Activated T-helper 1 cell treated with Interleukin-2 at 50 U/mL for 16 hours (primary cell): ENCODE measurements around the gene PRKCB.
"Not testable (repeated sequence)": the region's sequence is repeated elsewhere in the genome, so short reads cannot be mapped to it uniquely, and the experiment has no call there.

Experiments used
- DNase-seq: peaks from one replicate; pipeline ENCODE4 v3.0.0-alpha.2; 2020; ENCODE audit warnings: low read depth

PRKCB gene

DNA sequence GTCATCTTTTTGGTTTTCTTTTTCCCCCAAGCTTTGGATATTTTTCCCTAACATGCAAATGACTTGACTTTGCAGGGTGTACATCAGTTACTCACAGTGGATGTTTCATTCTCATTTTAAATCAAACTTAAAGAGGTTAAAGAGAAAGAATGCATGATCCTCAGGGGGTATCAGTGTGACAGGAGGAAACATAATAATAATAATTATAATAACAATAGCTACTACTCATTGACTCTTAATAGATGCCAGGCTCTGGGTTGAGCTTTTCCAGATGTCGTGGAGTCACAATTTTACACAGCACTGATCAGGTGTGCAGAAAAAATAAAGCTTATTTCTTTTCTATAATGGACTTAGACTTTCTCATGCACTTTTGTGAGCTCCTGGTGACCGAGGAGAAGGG lies 263.1 kb downstream of the PRKCB start:
- DNase-seq, result no peak

DNA sequence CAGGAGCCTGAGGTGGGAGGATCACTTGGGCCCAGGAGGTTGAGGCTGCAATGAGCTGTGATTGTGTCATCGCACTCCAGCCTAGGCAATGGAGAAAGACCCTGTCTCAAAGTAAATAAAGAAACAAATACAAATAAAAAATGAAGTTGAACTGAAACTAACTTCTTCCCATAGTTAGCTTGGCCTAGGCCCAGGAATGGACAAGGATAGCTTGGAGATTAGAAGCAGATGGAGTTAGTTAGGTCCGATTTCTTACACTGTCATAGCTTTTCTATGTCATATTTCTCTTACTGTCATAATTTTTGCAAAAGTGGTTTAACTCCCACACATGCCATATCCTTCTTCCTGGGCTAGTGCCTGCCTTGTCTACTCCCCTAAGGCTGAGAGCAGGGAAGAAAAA lies 265.6 kb downstream of the PRKCB start:
- no peak for DNase-seq

DNA sequence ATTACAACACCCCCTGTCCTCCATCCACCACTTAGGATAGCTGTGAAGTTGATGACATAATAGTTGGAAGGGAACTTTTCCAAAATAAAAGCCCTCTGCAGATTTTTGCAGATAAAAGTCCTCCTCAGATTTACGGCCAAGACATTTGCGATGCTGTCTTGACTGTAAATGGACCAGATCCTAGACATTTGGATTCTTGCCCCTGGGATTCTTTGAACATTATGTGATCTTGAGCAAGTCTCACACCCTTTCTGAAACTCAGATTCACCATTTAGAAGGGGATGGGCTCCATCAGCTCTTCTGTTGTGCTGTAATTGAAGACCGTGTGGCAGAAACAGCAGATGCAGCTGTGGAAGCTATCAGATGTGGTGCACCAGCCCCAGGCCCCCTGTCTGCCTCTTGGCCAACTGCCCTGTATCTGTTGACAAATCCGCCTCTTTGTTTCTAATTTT lies 266.5 kb downstream of the PRKCB start:
- DNase-seq, result no peak

DNA sequence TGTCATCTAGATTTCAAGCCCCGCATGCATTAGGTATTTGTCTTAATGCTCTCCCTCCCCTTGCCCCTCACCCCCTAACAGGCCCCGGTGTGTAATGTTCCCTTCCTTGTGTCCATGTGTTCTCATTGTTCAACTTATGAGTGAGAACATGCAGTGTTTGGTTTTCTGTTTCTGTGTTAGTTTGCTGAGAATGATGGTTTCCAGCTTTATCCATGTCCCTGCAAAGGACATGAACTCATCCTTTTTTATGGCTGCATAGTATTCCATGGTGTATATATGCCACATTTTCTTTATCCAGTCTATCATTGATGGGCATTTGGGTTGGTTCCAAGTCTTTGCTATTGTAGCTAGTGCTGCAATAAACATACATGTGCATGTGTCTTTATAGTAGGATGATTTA lies 269.7 kb downstream of the PRKCB start:
- DNase-seq, result not testable (repeated sequence)

DNA sequence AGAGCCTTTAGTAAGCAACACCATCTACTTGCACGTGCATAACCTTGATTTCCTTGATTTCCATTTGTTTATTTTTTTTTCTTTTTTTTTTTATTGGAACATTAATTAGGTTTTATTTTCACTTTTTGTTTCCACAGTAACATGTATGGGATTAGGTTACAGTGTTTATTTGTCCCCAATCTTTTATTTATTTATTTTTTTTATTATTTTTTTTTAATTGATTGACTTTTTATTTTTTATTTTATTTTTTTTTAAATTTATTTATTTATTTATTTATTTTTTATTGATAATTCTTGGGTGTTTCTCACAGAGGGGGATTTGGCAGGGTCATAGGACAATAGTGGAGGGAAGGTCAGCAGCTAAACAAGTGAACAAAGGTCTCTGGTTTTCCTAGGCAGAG lies 272.3 kb downstream of the PRKCB start:
- DNase-seq, result not testable (repeated sequence)

DNA sequence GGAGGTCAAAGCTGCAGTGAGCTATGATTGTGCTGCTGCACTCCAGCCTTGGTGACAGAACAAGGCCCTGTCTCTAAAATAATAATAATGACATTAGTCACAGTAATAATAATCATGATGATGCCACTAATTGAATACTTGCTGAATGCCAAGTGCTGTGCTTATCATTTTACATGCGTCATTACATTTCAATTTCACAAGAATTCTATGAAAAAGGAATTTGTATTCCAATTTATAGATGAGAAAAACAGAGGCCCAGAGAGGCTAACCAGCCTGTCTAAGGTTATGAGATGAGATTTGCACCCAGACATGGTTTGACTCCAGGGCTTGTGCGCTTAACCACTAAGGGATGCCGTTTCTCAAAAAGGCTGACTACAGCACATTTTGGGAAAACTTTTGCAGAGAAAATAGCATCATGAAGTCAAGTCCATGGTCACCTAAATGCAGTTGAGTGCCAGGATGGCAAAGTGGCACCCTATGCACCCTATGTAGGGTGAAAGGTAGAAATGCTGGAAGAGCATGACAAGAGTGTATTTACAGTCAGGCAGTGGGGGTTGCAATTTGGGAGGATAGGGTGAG lies 276.0 kb downstream of the PRKCB start:
- DNase-seq, result no peak

DNA sequence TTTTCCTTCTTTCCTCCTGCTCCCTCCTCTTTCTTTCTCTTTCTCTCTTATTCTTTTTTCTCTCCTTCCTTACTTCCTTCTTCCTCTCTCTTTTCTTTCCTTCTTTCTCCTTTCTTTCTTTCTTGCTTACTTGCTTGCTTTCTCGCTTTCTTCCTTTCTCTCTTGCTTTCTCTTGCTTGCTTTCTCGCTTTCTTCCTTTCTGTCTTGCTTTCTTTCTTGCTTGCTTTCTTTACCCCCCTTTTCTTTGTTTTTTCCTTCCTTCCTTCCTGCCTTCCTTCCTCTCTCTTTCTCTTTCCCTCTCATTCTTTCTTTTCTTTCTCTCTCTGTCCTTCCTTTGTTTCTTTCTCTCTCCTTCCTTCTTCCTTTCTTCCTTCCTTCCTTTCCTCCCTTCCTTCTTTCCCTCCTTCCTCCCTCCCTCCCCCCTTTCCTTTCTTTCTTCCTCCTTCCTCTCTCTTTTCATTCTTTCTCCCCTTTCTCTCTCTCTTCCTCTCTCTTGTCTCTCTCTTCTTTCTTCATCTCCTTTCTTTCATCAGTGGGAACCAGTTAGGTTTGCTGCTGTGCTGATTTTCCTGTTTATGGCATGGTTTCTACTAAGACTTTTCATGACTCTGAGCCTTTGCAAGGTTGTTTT lies 277.4 kb downstream of the PRKCB start:
- no peak for DNase-seq

DNA sequence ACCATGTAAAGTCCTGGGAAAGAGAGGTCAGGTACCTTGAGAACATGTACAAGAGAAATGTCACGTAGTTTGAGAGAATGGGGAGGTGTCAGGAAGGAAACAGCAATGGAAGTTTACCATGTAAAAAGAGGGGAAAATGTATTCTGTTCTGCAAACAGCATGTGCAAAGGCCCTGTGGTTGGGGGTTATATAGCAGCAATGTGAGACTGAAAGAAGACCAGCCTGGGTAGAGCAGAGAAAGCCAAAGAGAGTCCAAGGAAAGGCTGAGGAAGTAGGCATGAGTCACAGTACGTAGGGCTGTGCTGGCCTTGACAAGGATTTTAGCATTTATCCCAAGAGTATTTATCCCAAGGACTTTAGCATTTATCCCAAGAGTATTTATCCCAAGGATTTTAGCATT lies 279.1 kb downstream of the PRKCB start:
- DNase-seq, result no peak

DNA sequence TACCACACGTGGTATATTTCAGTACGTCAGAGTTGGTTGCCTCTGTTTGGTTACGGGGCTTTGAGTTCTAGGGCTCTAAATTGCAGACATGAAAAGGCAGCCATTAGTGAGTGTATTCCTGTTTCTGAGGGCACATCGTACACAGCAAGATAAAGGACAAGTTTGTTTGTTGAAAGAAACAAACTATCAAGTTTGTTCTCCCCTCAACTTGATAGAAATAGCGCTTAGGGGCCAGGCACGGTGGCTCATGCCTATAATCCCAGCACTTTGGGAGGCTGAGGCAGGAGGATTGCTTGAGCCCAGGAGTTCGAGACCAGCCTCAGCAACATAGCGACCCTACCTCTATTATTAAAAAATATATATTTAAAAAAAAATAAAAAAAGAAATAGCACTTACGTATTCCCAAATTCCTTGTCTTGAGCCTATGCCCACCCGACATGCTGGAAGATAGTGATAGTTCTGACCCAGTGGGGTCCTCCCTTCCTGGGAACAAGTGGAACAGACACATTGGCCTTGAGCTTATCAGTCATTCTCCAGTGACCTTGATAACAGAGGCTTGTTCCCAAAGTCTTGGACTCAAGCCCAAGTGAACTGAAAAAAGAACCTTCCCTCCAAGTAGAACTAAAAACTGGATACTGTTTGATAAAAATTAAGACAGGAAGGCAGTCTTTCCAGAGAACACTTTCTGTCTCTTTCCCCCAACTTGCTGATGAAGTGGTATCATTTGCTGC lies 280.4 kb downstream of the PRKCB start:
- no peak for DNase-seq

DNA sequence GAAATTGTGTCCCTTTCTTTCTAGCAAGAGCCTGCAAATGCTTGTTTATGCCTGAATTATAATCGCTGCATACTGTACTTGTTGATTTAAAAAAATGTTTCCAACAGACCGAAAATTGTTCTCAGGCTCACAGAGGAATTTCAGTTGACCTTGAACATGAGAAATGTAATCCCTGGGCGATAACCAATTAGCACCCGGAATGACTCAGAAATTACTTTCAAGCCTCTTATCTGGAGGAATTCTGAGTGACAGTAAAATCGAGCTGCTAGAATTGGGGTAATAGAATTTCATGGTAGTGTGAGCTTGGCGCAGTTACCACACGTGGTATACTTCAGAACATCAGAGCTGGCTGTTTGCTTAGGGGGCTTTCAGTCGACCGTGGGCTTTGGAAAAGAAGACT lies 281.2 kb downstream of the PRKCB start:
- DNase-seq, result no peak

DNA sequence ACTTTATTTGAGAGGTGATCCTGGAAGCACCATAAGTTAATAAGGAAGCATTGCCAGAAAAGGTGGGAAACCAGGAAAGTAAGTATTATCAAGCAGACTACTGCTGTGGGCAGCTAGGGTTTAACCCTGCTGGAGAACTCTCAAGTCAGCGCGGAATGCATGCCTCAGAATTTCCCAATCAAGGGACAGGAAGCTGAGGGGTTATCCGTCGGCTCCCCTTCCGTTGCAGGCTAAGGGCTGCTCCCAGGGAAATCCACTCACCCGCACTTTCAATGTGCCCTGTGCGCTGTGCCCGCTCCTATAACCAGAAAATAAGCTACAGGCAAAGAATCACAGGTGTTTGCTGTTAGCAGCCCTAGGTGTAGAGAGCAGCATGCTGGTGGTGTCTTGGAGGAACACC lies 281.9 kb downstream of the PRKCB start:
- no peak for DNase-seq

DNA sequence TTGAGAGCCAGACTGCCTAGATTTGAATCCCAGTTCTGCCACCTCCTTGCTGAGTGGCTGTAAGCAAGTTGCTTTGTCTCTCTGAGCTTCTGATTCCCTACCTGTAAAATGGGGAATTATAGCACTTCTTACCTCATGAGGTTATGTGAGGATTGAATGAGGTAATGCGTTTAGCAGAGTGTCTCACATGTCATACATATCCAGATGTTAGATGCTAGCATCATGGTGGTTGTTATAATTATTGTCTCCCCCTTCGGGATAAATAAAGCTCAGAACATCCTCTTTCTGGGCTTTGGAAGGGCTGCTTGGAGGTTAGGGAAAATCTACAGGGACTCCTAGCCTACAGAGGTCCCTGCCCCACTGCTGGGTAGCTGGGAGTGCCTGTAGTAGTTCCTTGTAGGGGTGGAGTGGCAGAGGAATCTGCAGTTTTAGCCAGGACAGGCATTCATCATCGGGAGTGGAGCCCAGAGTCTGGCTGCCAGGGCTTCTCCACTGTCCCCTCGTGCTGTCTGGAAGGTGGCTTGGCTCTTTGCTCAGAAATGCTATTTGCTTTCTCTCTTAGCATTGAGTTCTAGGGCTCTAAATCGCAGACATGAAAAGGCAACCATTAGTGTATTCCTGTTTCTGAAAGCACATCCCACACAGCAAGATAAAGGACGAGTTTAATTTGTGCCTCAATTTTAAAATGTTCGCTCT lies 282.5 kb downstream of the PRKCB start:
- DNase-seq, result no peak

DNA sequence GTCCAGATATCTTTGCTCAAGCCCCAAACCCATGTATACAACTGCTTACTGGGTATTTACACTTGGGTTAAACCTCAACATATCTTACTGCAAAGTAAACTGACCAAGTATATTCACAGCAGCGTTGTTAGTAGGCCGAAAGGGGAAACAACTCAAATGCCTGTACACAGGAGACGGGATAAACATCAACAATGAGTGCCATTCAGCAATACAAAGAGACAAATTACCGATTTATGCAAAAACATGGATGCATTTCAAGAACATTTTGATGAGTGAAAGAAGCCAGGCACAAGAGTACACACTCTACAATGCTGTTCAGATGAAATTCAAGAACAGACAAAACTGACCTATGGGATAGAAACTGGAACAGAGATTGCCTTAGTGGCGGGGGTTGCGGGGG lies 284.0 kb downstream of the PRKCB start:
- DNase-seq, result no peak

DNA sequence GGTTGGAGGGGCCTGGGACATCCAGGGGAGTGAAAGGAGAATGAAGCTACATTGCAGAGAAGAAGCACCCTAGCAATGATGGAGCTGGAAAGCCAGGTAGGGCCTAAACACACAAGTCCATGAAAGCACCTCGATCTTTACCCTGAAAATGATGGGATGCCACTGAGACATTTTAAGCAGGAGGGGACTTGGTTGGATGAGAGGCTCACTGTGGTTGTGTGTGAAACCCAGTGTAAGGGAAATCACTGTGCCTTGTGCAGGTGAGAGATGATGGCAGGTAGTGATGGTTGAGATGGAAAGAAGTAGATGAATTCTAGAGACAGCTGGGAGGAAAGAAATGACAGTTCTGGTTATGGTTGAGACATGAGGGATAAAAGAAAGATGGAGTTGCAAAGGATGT lies 287.5 kb downstream of the PRKCB start:
- DNase-seq, result no peak

DNA sequence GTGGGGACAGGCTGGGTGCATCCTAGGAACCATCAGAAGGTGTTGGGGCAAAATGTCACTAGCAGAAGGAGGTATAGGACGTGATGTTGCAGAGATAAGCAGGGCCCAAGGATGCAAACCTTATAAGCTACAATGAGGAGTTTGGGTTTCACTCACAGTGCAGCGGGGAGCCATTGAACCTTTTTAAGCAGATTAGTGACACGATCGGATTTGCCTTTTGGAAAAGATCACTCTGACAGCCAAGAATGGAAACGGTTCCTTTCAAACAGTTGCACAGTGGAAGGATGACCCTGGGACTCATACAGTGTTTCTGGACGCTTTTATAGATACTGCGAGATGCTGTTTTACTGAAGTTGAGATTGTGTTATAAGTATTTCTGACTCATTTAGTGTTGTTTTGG lies 288.5 kb downstream of the PRKCB start:
- no peak for DNase-seq

DNA sequence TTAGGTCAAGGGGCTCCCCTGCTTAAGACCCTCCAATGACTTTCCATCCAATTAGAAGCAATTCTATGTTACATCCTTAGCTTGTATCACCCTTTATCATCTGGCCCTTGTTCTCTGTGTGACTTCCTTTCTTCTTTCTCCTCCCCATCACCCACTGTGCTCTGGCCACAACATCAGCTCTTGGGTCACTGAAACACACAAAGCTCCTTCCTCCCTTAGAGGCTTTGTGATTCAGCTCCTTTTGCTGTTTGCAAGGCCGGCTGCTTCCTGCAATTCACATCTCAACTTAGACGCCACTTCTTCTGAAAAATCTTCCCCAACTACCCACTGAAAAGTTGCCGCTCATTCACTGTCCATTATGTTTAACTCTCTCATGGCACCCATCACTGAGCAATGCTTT lies 289.4 kb downstream of the PRKCB start:
- no peak for DNase-seq

DNA sequence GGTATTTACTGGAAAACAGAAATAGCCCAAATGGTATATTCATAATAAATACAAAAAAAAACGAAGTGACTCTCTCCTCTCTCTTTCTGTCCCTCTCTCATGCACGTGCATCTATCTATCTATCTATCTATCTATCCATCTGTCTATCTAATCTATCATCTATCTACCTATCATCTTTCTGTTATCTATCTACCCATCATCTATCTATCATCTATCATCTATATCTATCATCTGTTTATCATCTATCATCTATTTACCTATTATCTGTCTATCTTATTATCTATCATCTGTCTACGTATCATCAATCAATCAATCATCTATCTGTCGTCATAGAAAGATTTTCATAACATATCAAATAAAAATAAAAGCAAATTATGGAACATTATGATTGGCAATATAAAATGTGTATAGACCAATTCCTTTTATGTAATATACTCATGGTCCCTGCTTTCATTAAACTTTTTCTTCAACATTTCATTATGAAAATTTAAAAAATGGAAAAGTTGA lies 293.7 kb downstream of the PRKCB start:
- DNase-seq, result no peak

DNA sequence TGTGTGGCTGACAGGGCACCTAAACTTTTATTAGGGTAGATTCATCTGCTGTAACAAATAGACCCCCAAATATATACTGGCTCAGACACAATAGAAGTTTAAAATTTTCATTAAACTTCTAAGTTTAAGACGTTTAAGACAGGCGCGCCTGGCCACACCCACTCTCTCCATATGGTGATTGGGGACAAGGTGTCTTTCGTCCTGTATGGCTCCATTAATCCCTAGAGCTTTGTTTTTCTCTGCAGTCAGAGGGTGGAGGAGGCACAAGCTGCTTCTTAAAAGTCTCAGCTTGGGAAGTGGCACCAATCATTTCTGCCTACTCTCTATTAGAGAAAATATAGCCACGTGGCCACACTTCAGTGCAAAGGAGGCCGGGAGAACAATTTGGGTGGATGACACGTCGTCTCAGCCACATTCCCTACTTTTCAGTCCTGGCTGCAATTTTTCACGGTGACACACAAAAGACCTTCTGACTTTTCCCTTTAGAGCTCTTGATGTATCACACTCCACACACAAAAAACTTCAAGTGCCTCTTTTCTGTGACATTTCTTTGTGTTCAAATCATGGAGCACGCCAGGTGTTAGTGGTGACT lies 294.8 kb downstream of the PRKCB start:
- no peak for DNase-seq

DNA sequence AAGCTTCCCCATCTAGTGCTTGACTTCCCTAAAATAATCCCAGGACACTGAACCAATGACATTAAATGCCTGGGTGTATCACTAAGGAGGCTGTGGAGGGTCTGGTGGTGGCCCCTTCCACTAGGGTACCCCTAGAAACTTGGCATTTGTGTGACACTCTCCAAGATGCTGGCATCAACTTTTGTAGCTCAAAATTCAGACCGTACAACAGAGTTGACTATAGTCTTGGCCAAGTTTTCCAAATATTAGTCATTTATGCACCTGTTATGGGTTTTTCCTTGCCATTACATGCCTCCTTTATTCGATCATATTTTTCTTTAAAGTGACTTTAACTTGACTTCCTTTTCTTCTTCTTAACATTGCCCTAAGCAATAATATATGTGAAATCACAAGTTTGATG lies 295.5 kb downstream of the PRKCB start:
- DNase-seq, result no peak

DNA sequence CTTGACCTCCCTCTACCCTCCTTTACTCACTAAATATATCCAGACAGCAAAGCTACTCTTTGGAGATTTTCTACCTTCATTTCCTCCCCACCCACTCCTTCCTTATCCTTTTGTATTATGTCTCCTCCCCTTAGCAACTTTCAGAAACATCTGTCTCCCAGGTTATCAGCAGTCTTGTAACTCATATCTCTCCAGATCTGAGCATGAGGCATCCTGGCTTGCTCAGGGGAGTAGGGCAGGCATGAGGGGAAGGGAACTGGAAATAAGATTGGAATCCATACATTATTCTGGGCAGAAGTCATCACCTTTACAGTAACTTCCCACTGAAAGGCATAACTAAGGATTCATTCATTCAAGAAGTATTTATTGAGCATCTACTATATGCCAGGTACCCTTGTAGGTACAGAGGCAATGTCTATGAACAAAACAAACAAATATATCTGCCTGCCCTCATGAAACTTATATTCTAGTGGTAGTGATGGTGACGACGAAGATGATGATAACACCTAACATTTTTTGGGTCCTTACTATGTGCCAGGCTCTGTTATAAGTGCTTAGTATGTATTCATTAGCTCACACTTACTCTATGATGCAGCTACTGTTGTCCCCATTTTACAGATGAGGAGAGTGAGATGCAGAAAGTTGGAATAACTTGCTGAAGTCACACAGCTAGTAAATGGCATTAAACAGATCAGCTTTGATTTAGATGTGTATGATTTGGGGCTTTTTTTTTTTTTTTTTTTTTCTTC lies 296.4 kb downstream of the PRKCB start:
- DNase-seq, result no peak

DNA sequence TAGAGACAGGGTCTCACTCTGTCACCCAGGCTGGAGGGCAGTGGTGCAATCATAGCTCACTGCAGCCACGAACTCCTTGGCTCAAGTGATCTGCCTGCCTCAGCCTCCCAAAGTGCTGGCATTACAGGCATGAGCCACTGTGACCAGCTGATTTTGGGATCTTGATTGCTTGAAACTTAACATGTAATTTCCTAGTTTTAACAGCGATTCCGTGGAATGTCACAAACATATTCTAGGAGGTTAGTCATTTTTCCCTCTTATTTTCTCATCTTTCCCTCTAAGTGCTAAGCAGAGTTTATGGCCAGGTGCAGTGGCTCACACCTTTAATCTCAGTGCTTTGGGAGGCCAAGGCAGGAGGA lies 297.0 kb downstream of the PRKCB start:
- DNase-seq, result no peak
